ENCODE measurements around the gene GPATCH2L.

- TF ChIP-seq POLR2A (IDR thresholded peaks at IDR 0.05), result no peak
- TF ChIP-seq, protein P1, sequence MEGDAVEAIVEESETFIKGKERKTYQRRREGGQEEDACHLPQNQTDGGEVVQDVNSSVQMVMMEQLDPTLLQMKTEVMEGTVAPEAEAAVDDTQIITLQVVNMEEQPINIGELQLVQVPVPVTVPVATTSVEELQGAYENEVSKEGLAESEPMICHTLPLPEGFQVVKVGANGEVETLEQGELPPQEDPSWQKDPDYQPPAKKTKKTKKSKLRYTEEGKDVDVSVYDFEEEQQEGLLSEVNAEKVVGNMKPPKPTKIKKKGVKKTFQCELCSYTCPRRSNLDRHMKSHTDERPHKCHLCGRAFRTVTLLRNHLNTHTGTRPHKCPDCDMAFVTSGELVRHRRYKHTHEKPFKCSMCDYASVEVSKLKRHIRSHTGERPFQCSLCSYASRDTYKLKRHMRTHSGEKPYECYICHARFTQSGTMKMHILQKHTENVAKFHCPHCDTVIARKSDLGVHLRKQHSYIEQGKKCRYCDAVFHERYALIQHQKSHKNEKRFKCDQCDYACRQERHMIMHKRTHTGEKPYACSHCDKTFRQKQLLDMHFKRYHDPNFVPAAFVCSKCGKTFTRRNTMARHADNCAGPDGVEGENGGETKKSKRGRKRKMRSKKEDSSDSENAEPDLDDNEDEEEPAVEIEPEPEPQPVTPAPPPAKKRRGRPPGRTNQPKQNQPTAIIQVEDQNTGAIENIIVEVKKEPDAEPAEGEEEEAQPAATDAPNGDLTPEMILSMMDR (IDR thresholded peaks at IDR 0.05), result no peak
Measured at GRCh38 chr14:76126076-76126475, 25.6 kb upstream of the GPATCH2L start.

All from thyroid gland (tissue), 4 donors.